Left hindlimb (tissue), 1 donor: ENCODE results near the gene SPANXN2.
"Not testable (repeated sequence)": the region's sequence is repeated elsewhere in the genome, so short reads cannot be mapped to it uniquely, and the experiment has no call there.

Experiments
- DNase-seq: peaks from one replicate; pipeline ENCODE4 v3.0.0-alpha.2; 2018

Gene SPANXN2

GRCh38 chrX:143720652-143721051 is at the start of gene SPANXN2:
Gene SPANXN2, minus strand, starts transcription at chrX:143720752. Its CDS starts 84 bp downstream, at chrX:143720668.
- DNase-seq = not testable (repeated sequence)

- DNase-seq = no peak
Measured at GRCh38 chrX:143768976-143769375, 48.4 kb upstream of the SPANXN2 start.

GRCh38 chrX:143767789-143768188 is 47.2 kb upstream of the SPANXN2 start:
- DNase-seq = not testable (repeated sequence)

GRCh38 chrX:143757887-143758286 is 37.3 kb upstream of the SPANXN2 start:
- DNase-seq = no peak

GRCh38 chrX:143757375-143757774 is 36.8 kb upstream of the SPANXN2 start:
- DNase-seq = no peak

- DNase-seq = no peak
Measured at GRCh38 chrX:143754183-143754582, 33.6 kb upstream of the SPANXN2 start.

- no peak for DNase-seq
Measured at GRCh38 chrX:143733866-143734265, 13.3 kb upstream of the SPANXN2 start.

GRCh38 chrX:143726296-143726695 is 5.7 kb upstream of the SPANXN2 start:
- DNase-seq = no peak

GRCh38 chrX:143701460-143701859 is 19.1 kb downstream of the SPANXN2 start:
- DNase-seq = no peak

GRCh38 chrX:143694885-143695284 is 25.7 kb downstream of the SPANXN2 start:
- DNase-seq = no peak

- no peak for DNase-seq
Measured at GRCh38 chrX:143683486-143683885, 37.1 kb downstream of the SPANXN2 start.

GRCh38 chrX:143674926-143675325 is 45.6 kb downstream of the SPANXN2 start:
- DNase-seq = no peak

- DNase-seq = no peak
Measured at GRCh38 chrX:143669395-143669794, 51.2 kb downstream of the SPANXN2 start.

- DNase-seq = no peak
Measured at GRCh38 chrX:143664302-143664701, 56.2 kb downstream of the SPANXN2 start.

- DNase-seq = no peak
Measured at GRCh38 chrX:143663755-143664154, 56.8 kb downstream of the SPANXN2 start.
